NCI-H1436 (cell line): ENCODE measurements around the gene LONP2.
"Not testable (repeated sequence)": the region's sequence is repeated elsewhere in the genome, so short reads cannot be mapped to it uniquely, and the experiment has no call there.

Experiments
- DNase-seq: peaks from one replicate; lab custom pipeline; 2025; lab: John Stamatoyannopoulos, UW

Gene LONP2

GRCh38 chr16:48287239-48287638 lies 43.1 kb downstream of the LONP2 start:
- no peak for DNase-seq

GRCh38 chr16:48291303-48291702 lies 47.2 kb downstream of the LONP2 start:
- no peak for DNase-seq

GRCh38 chr16:48291754-48292153 lies 47.7 kb downstream of the LONP2 start:
- DNase-seq: no peak

DNA sequence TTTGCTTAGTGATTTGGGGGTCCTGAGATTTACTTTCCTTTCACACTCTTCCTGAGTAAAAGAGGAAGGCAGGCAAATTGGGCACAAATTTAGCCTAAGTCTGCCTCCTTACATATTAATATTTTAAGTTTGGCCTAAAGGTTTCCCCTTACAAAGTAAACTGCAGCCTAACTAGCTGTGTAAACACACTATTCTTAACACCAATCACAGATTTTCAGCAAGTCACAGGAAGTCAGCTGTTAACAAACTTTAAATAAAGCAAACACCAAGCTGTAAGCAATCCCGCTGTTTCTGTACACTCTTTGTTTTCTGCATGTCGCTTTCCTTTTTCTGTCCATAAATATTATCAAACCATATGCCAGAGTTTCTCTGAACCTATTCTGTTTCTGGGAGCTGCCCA lies 48.4 kb downstream of the LONP2 start:
- no peak for DNase-seq

DNA sequence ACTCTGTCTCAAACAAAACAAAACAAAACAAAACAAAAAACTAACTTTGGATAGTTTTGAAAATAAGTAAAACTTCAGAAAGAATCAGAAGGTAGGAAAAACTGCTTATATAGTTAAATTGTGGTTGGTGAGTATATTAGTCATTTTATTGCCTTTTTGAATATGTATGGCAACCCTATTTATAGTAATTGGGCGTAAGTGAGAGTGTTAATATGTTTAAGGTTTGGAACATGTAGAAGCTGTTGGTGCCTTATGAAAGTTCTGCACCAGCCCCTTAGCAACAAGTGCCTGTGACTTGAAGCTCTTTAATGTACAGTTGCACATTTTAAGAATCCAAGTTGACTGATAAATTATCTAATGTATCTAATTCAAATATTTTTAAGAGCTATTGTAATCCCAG lies 50.6 kb downstream of the LONP2 start:
- no peak for DNase-seq

DNA sequence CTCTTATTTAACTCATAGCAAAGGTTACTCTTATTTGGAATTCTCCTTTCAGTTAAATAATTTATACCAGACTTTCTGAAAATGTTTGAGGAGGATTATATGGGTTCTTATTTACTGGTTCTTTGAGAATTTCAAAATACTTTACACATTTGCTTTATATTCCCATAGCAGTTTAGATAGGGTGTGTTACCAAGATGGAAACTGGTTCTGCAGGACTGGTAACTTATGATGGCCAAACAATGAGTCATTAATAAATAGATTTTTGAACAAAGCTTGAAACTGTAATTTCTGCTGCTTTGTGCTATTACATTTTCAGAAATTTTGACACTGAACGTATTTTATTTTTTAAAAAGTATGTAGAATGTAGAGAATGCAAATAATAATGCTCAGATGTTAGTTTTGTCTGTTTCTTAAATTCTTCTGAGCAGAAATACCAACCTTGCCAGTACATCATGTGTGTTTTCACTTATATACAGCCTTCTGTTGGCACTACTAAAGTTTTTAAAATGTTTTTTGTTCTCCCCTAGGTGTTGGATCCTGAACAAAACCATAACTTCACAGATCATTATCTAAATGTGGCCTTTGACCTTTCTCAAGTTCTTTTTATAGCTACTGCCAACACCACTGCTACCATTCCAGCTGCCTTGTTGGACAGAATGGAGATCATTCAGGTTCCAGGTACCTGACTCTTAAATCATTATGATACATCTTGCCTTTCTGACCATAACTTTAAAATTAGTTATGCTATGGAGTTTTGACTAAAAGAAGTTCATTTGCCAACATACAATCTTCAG lies 51.6 kb downstream of the LONP2 start:
- no peak for DNase-seq

- DNase-seq: no peak
Measured at GRCh38 chr16:48299471-48299870, 55.4 kb downstream of the LONP2 start.

- no peak for DNase-seq
Measured at GRCh38 chr16:48300391-48300856, 56.3 kb downstream of the LONP2 start.

- DNase-seq: no peak
Measured at GRCh38 chr16:48308535-48308934, 64.4 kb downstream of the LONP2 start.

GRCh38 chr16:48310908-48311641 lies 67.0 kb downstream of the LONP2 start:
- DNase-seq: no peak

- DNase-seq: not testable (repeated sequence)
Measured at GRCh38 chr16:48313905-48314304, 69.8 kb downstream of the LONP2 start.

- no peak for DNase-seq
Measured at GRCh38 chr16:48317026-48317425, 72.9 kb downstream of the LONP2 start.

DNA sequence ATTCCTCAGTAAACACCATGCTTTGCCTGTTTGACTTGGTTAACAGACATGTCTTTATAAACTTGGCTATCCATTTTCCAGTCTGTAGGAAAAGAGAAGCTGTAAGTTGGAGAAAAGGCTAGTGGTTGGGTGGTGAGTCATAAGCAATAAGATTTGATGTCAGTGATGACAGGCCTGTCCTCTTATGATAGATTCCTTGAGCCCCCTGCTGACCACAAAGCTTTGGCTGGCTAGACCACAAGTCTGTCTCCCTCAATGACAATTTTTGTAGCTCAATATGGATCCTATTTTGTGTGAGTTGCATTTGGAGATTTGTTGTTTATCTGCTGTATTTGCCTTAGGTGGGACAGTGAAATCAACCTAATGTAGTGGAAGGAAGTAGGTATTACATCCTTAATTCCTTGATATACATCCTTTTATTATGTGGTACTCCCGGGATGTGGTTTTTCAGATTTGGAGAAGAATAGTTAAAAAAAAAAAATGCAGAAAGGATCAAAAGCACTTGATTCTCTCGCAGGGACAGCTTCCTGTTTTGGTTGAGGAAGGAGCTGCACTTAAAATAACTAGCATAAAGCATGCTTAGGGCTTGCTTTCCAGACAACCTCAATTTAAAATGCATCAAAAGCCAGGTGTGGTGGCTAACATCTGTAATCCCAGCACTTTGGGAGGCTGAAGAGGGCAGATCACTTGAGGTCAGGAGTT lies 73.7 kb downstream of the LONP2 start:
- DNase-seq: no peak

DNA sequence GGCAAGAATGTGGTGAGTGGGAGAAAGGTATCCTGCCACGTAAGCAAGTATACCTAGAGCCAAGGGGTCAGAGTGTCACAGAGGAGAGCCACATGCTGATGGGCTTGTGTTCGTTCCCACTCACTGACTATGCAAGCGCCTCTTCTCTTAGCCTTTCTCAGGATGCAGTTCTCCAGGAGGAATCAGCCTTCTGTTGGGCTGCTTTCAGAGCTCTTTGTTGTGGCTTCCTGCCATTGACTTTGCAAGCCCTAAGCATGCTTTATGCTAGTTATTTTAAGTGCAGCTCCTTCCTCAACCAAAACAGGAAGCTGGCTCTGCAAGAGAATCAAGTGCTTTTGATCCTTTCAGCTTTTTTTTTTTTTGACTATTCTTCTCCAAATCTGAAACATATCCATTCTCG lies 74.5 kb downstream of the LONP2 start:
- DNase-seq: no peak

GRCh38 chr16:48321317-48322036 lies 77.4 kb downstream of the LONP2 start:
- no peak for DNase-seq

GRCh38 chr16:48323783-48324775 lies 80.0 kb downstream of the LONP2 start:
- no peak for DNase-seq

- no peak for DNase-seq
Measured at GRCh38 chr16:48326915-48327314, 82.8 kb downstream of the LONP2 start.

- no peak for DNase-seq
Measured at GRCh38 chr16:48329138-48329537, 85.0 kb downstream of the LONP2 start.

DNA sequence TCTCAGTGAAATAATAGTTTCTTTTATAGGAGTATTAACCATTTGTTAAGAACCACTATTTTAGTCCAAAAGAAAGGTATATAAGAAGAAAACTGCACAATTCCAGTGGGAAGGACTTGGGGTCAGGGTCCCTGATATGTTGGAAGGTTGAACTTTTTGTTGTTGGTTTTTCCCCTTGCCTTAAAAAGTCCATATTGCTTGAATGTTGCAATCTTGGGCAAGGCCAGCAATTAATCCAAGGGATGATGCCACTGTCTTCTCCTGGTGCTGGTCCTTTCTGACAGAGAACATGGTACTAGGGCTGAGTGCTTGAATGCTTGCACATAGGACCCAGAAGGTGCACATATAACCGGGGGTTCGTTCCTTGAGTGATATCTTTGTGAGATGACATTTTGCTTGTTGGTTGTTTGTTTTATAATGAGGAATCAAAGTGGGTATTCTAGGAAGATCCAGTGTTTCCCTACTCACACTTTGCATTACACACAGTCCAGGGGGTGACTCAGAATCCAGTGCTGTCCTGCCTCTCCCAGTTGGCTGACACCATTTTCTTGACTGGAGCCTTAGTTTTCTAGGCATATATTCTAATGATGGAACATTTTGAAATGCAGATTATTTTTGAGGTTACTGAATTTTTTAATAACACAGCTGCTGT lies 86.2 kb downstream of the LONP2 start:
- DNase-seq: no peak

DNA sequence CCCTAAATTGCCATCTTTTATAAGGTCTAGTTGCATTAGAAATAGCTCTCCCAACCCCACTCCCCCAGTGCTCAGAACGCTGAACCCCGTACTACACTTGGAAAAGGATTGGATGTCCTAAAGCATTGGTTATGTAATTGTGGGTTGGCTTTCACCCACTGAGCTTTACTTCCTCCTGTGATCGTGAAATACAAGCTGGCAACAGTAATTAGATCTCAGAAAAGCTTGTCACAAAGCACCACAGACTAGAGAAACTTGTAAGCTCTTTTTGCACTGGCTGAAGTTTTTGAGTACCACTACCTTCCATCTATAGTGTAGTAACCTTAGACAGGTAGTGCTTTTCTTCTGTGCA lies 86.7 kb downstream of the LONP2 start:
- DNase-seq: no peak
